ENCODE data around the gene FEZ2. TPM values are rescaled to one million over a fixed set of nuclear protein-coding genes. Genes with fewer than 3 reads are reported as not detected.

FEZ2 gene
- total and polyA plus RNA-seq, 9 of the 15 experiments (the other 6 are each of a cell fraction or from before 2014, with no cell fraction given): 9.9 to 35.5 (median 20.1) TPM

- Histone ChIP-seq H4K20me1 (replicated peaks; ENCODE audit: control insufficient read depth, insufficient read depth, low read length) (no peaks in the 10 kb centered on the region), H3K9me3 (replicated peaks; ENCODE audit: control insufficient read depth, insufficient read depth, low read depth, low read length) (0 out of 2 replicates have a peak, but pooled peaks cover 2% of the 10 kb centered on the region), H3K27me3 (ENCODE audit: control insufficient read depth in 2 of 2, insufficient read depth in 2 of 2, low read length in 2 of 2) (no peaks in the 10 kb centered on the region), H3K79me2 (ENCODE audit: control insufficient read depth, insufficient read depth, low read length) (no peaks in the 10 kb centered on the region), H3K4me3 (no peak overlapping the region), H3K9ac (ENCODE audit: insufficient read depth in 1 of 2, low read depth in 2 of 2, low read length in 2 of 2) (no peak overlapping the region), H3K4me1 (replicated peaks in 1 of 2; ENCODE audit: control insufficient read depth in 2 of 2, insufficient read depth in 2 of 2, low read length in 2 of 2) (no peaks in the 10 kb centered on the region), H3K27ac (ENCODE audit: extremely low read depth, low read depth, low read length) (no peak overlapping the region), H3K36me3 (ENCODE audit: control insufficient read depth, insufficient read depth, low read length) (no peaks in the 10 kb centered on the region), H3K9me1 (ENCODE audit: control insufficient read depth, insufficient read depth, low read length) (no peaks in the 10 kb centered on the region), H2AFZ (ENCODE audit: low read depth, low read length) (no peak overlapping the region), H3K4me2 (ENCODE audit: insufficient read depth, low read length) (no peak overlapping the region)
- DNase-seq (ENCODE audit: extremely low read depth in 1 of 4, low spot score in 3 of 4) (peak in 1 of 4 experiments; percentile 3), ATAC-seq (no peak), FAIRE-seq (no peak)
- 0% methylated on average over 2 of the region's 2 CpGs for WGBS (ENCODE audit: insufficient coverage, low coverage, missing lambda C conversion rate)
- peak in 1 of 2 experiments; percentile 88; a peak in 1 of 3 replicates for TF ChIP-seq CBX3 (IDR thresholded peaks at IDR 0.05; ENCODE audit: borderline replicate concordance in 1 of 2, low read length in 2 of 2)
- no peak for TF ChIP-seq ZBTB9 (CRISPR knock-in tag; IDR thresholded peaks at IDR 0.05)
- peak; percentile 85 for TF ChIP-seq CEBPB (tag; IDR thresholded peaks at IDR 0.05)
- TF ChIP-seq ATF3 (IDR thresholded peaks at IDR 0.05): peak; percentile 80
- peak; percentile 56; the same call in 1 of the 2 replicates for TF ChIP-seq ATF3 (CRISPR knock-in tag; conservative IDR thresholded peaks at IDR 0.05)
- no peak for TF ChIP-seq E4F1 (CRISPR knock-in tag; IDR thresholded peaks at IDR 0.05; ENCODE audit: borderline replicate concordance)
- TF ChIP-seq ZNF766 (CRISPR knock-in tag; conservative IDR thresholded peaks at IDR 0.05): peak; percentile 65; the same call in 1 of the 2 replicates
- TF ChIP-seq ZNF764 (CRISPR knock-in tag; IDR thresholded peaks at IDR 0.05; ENCODE audit: low read depth): no peak
- TF ChIP-seq TRIM24 (IDR thresholded peaks at IDR 0.05): peak; percentile 81 to 88
- peak; percentile 68; the same call in 1 of the 2 replicates for TF ChIP-seq CBX5 (IDR thresholded peaks at IDR 0.05; ENCODE audit: borderline replicate concordance, low read depth)
- peak; percentile 79 for TF ChIP-seq CEBPG (CRISPR knock-in tag; IDR thresholded peaks at IDR 0.05)
- TF ChIP-seq CEBPG (tag; conservative IDR thresholded peaks at IDR 0.05 in 1 of 2, IDR thresholded peaks at IDR 0.05 in 1 of 2): peak; percentile 44 to 53
- TF ChIP-seq ZNF512 (tag; IDR thresholded peaks at IDR 0.05): no peak
- 0 out of 2 replicates have a peak, but pooled peaks have one; percentile 32 for TF ChIP-seq TRIM28 (IDR thresholded peaks at IDR 0.05)
- POLR2A ChIA-PET: no interaction called here
- in situ Hi-C loops (cut with MboI) (no loop called here), intact Hi-C loops (cut with micrococcal nuclease) (no loop called here)
- CTCF ChIA-PET (ENCODE audit: low intra/inter-chr PET ratio): no interaction called here
- no TSS peak for BruUV-seq (replicated peaks)
Measured at GRCh38 chr2:36625304-36625703, 27.3 kb upstream of the FEZ2 start.

Measured in K562 (cell line).